DND-41 (cell line): ENCODE results near the gene USP32.

Experiments used
- ATAC-seq: fragments of 200-7000 bp; cut with Tn5 transposase; 3 replicates; pipeline ENCODE4 v1.9.1; 2021; ENCODE audit warnings: low read depth; ENCODE audit not compliant: insufficient read depth
- DNase-seq: peaks from one replicate; pipeline ENCODE4 v3.0.0-alpha.2; 2020
- H2AFZ ChIP-seq: 2 replicates; pipeline ENCODE4 v1.6.0; 2012; ENCODE audit warnings: low read depth, low read length
- H3K27ac ChIP-seq: 2 replicates; pipeline ENCODE4 v1.5.1; 2012; ENCODE audit warnings: low read length, inconsistent platforms
- H3K27me3 ChIP-seq: fragments of 200-600 bp; sonication (generic); 2 replicates; pipeline ENCODE4 v1.6.0; 2012; ENCODE audit warnings: low read length, mild to moderate bottlenecking, inconsistent platforms; ENCODE audit not compliant: insufficient read depth, poor library complexity
- H3K36me3 ChIP-seq: 2 replicates; pipeline ENCODE4 v1.5.1; 2012; ENCODE audit warnings: low read length, inconsistent platforms; ENCODE audit not compliant: insufficient read depth
- H3K4me1 ChIP-seq: 2 replicates; pipeline ENCODE4 v1.5.1; 2012; ENCODE audit warnings: mild to moderate bottlenecking, low read length; ENCODE audit not compliant: insufficient read depth
- H3K4me2 ChIP-seq: 2 replicates; pipeline ENCODE4 v1.6.0; 2012; ENCODE audit warnings: mild to moderate bottlenecking, moderate library complexity, low read length, inconsistent platforms; ENCODE audit not compliant: insufficient read depth
- H3K4me3 ChIP-seq, 2 experiments: fragments of 200-600 bp in 1 of 2; shearing (Covaris generic) in 1 of 2; 2 replicates each; pipeline ENCODE4 v1.5.1; 2012 to 2016; ENCODE audit warnings: inconsistent platforms in 2 of 2, low read length in 2 of 2, mild to moderate bottlenecking in 2 of 2, low read depth in 1 of 2, moderate library complexity in 1 of 2
- H3K79me2 ChIP-seq: 2 replicates; pipeline ENCODE4 v1.6.0; 2012; ENCODE audit warnings: low read length, inconsistent platforms; ENCODE audit not compliant: insufficient read depth
- H3K9ac ChIP-seq: 2 replicates; pipeline ENCODE4 v1.6.0; 2012; ENCODE audit warnings: low read depth, mild to moderate bottlenecking, inconsistent platforms, low read length, moderate library complexity
- H3K9me3 ChIP-seq: 2 replicates; pipeline ENCODE4 v1.5.1; 2012; ENCODE audit warnings: low read length, moderate library complexity, mild to moderate bottlenecking, inconsistent platforms; ENCODE audit not compliant: insufficient read depth, severe bottlenecking
- H4K20me1 ChIP-seq: 2 replicates; pipeline ENCODE4 v1.6.0; 2012; ENCODE audit warnings: low read length; ENCODE audit not compliant: insufficient read depth
- CTCF ChIP-seq: IDR thresholded peaks from 2 replicates; pipeline ENCODE4 v1.5.1; 2012; ENCODE audit warnings: borderline replicate concordance, low read length, moderate library complexity, mild to moderate bottlenecking; ENCODE audit not compliant: poor library complexity, severe bottlenecking; ENCODE audit errors: extremely low read depth
- EZH2 ChIP-seq: IDR thresholded peaks from 3 replicates; pipeline ENCODE4 v1.6.1; 2012; ENCODE audit warnings: borderline replicate concordance, low read depth, mild to moderate bottlenecking, moderate library complexity, low read length, inconsistent platforms; ENCODE audit not compliant: severe bottlenecking

Gene USP32

GRCh38 chr17:60314423-60314822 lies 77.5 kb downstream of the USP32 start:
- H3K4me3 ChIP-seq, result no peak overlapping the region
- no peak overlapping the region for H2AFZ ChIP-seq
- H3K4me1 ChIP-seq, result no peaks in the 10 kb centered on the region
- H3K36me3 ChIP-seq, result no peaks in the 10 kb centered on the region
- no peak overlapping the region for H3K9ac ChIP-seq
- H3K9me3 ChIP-seq, result no peaks in the 10 kb centered on the region
- no peak overlapping the region for H3K27ac ChIP-seq
- TF ChIP-seq EZH2 (no peak), CTCF (no peak)
- peaks cover 10% of the 10 kb centered on the region for H4K20me1 ChIP-seq
- no peak for DNase-seq
- no peak for ATAC-seq
- H3K27me3 ChIP-seq, result no peaks in the 10 kb centered on the region
- no peak overlapping the region for H3K4me2 ChIP-seq
- H3K79me2 ChIP-seq, result peaks cover 74% of the 10 kb centered on the region

DNA sequence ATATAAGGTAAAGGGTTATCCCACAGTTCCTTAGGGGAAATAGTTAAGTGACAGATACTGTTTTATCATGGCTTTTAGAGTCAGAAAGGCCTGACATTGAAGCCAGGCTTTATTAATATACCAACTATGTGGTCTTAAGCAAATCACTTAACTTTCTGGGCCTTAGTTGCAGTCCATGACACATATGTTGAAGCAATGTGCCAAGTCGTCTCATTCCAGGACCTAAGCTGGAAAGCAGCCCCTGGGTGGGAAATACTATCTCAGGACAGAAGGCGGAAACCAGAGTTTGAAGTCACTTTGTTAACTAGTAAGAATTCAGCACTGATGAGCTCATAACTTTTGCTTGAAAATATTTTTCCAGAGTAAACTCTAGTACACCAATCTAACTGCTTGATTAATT lies 80.0 kb downstream of the USP32 start:
- H3K4me1 ChIP-seq, result no peaks in the 10 kb centered on the region
- H3K4me3 ChIP-seq, result no peak overlapping the region
- H3K27me3 ChIP-seq, result no peaks in the 10 kb centered on the region
- no peaks in the 10 kb centered on the region for H3K9me3 ChIP-seq
- peaks cover 74% of the 10 kb centered on the region for H3K79me2 ChIP-seq
- ATAC-seq, result no peak
- no peak overlapping the region for H3K27ac ChIP-seq
- no peak overlapping the region for H3K4me2 ChIP-seq
- no peak for DNase-seq
- H2AFZ ChIP-seq, result no peak overlapping the region
- peaks cover 8% of the 10 kb centered on the region for H3K36me3 ChIP-seq
- TF ChIP-seq CTCF (no peak), EZH2 (no peak)
- H4K20me1 ChIP-seq, result peaks cover 14% of the 10 kb centered on the region
- H3K9ac ChIP-seq, result no peak overlapping the region

DNA sequence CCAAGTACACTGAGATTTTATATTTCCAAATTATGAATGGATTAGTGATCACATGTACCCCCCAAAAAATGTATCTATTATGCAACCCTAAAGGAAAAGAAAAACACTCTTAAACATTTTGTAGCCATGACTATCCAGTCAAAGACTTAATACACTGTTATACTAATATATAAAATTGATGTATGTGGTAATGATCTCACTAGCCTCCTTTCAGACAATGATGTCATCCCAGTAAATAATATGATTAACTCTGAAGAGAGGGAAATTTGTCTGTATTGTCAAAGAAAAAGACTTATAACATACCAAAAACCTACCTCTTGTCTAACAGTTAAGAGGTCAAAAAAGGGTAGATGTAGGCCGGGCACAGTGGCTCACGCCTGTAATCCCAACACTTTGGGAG lies 80.7 kb downstream of the USP32 start:
- DNase-seq (no peak), ATAC-seq (no peak)
- Histone ChIP-seq H3K27ac (no peak overlapping the region), H3K27me3 (no peaks in the 10 kb centered on the region), H2AFZ (no peak overlapping the region), H3K4me3 (no peak overlapping the region), H3K36me3 (peaks cover 8% of the 10 kb centered on the region), H3K9me3 (no peaks in the 10 kb centered on the region), H3K79me2 (peaks cover 72% of the 10 kb centered on the region), H3K9ac (no peak overlapping the region), H4K20me1 (peaks cover 14% of the 10 kb centered on the region), H3K4me1 (no peaks in the 10 kb centered on the region), H3K4me2 (no peak overlapping the region)
- TF ChIP-seq EZH2 (no peak), CTCF (no peak)

DNA sequence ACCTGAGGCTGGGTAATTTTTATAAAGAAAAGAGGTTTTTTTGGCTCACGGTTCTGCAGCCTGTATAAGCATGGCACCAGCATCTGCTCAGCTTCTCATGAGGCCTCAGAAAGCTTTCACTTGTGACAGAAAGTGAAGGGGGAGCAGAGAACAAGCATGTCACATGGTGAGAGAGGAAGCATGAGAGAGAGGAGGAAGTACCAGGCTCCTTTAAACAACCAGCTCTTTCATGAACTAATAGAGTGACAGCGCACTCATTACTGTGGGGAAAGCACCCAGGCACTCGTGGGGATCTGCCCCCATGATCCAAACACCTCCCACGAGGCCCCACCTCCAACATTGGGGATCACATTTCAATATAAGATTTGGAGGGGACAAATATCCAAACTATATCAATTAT lies 86.8 kb downstream of the USP32 start:
- Histone ChIP-seq H4K20me1 (peaks cover 11% of the 10 kb centered on the region; the same call in 1 of the 2 replicates), H3K4me1 (no peaks in the 10 kb centered on the region), H3K27ac (no peak overlapping the region), H3K9ac (no peak overlapping the region), H3K4me2 (no peak overlapping the region), H3K36me3 (peaks cover 18% of the 10 kb centered on the region), H3K27me3 (no peaks in the 10 kb centered on the region), H2AFZ (no peak overlapping the region), H3K79me2 (peaks cover 75% of the 10 kb centered on the region), H3K9me3 (no peaks in the 10 kb centered on the region), H3K4me3 (no peak overlapping the region)
- ATAC-seq (peak; percentile 75), DNase-seq (peak; percentile 13)
- TF ChIP-seq EZH2 (no peak), CTCF (no peak)
